Testis (tissue), 3 donors: ENCODE measurements around the gene MAML3. TPM values are rescaled to one million over a fixed set of nuclear protein-coding genes. Genes with fewer than 3 reads are reported as not detected.

Experiments
- DNase-seq: peaks from one replicate; pipeline ENCODE4 v3.0.0-alpha.2; 2019
- H3K27ac ChIP-seq, 2 donors: fragments of 200-600 bp; sonication (generic); one replicate each; pipeline ENCODE4 v1.5.1; 2019
- H3K27me3 ChIP-seq: fragments of 200-600 bp; sonication (generic); one replicate; pipeline ENCODE4 v1.5.1; 2019
- H3K36me3 ChIP-seq: fragments of 200-600 bp; sonication (generic); one replicate; pipeline ENCODE4 v1.5.1; 2017; ENCODE audit warnings: low read depth; ENCODE audit errors: missing control alignments
- H3K4me1 ChIP-seq: fragments of 200-600 bp; sonication (generic); one replicate; pipeline ENCODE4 v1.5.1; 2019
- H3K4me3 ChIP-seq, 2 donors: fragments of 200-600 bp; sonication (generic); one replicate each; pipeline ENCODE4 v1.5.1; 2017 to 2019
- H3K9me3 ChIP-seq: fragments of 200-600 bp; sonication (generic); one replicate; pipeline ENCODE4 v1.5.1; 2017
- CTCF ChIP-seq, 3 experiments: fragments of 450-650 bp in 2 of 3; fragments of 200-600 bp in 1 of 3; sonication (generic) in 1 of 3; IDR thresholded peaks; one replicate each; pipeline ENCODE4 v1.5.1; 2016 to 2019; ENCODE audit warnings: antibody characterized with exemption in 3 of 3, mild to moderate bottlenecking in 2 of 3, moderate library complexity in 1 of 3
- POLR2A ChIP-seq: fragments of 450-650 bp; IDR thresholded peaks from one replicate; pipeline ENCODE4 v1.6.1; 2017; ENCODE audit warnings: antibody characterized with exemption, mild to moderate bottlenecking, moderate library complexity
- WGBS, 2 donors: methylation state at CpG; one replicate each; pipeline ENCODE4 v1.1.5; 2018; 5-methylcytosine and 5-hydroxymethylcytosine counted together
- intact Hi-C: fragments of 100-400 bp; cut with DNase I; formaldehyde crosslinking; loops from one replicate; pipeline ENCODE4 v1.15.1; 2023; ENCODE audit warnings: low total_unique reads
- polyA plus RNA-seq: library from polyadenylated mRNA; stranded (reverse); fragments of 350-450 nt; fragmentation: Illumina TruSeq; extraction: RNeasy Lipid Tissue Mini Kit (QIAGEN cat#74804); gene quantifications from one replicate; pipeline ENCODE4 v1.2.3, GENCODE V29; 2014; ENCODE audit warnings: low read depth, low replicate concordance; ENCODE audit not compliant: insufficient read depth
- total RNA-seq, 2 donors: library from RNA; depleted of rRNA; stranded (reverse); fragments of >200 nt; gene quantifications; one replicate each; pipeline ENCODE4 v1.2.3, GENCODE V29; 2016

Gene MAML3
- total and polyA plus RNA-seq, 3 donors from 2014 or later = 7.6 to 21.2 (median 18.8) TPM

DNA sequence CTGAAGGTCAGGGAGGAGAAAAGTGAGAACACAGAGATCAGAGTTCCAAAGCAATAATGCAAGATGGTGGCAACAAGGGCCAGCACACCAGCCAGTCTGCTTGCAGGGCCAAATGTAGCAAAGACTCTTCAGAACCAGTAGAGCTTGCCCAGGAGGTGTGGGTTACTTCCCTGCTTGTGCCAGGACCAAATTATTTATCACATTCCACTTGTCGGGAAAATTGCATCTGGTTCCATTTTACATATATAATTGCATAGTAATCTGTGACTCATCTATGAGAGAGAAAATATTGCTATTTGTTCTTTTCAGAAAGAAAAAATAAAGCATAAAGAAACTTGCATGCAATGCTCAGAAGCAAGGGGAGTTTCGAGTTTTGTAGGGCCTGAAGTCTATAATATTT is 41.4 kb downstream of the MAML3 start:
- no peaks in the 10 kb centered on the region for H3K4me1 ChIP-seq
- H3K27me3 ChIP-seq = no peaks in the 10 kb centered on the region
- 90 to 92% methylated on average over 2 of the region's 2 CpGs for WGBS, 2 donors
- no peak for DNase-seq
- intact Hi-C loops = no loop called here
- no peak overlapping the region for H3K4me3 ChIP-seq
- H3K9me3 ChIP-seq = no peaks in the 10 kb centered on the region
- TF ChIP-seq CTCF (IDR thresholded peaks at IDR 0.05) (no peak), POLR2A (no peak)
- no peak overlapping the region for H3K27ac ChIP-seq
- no peaks in the 10 kb centered on the region for H3K36me3 ChIP-seq

DNA sequence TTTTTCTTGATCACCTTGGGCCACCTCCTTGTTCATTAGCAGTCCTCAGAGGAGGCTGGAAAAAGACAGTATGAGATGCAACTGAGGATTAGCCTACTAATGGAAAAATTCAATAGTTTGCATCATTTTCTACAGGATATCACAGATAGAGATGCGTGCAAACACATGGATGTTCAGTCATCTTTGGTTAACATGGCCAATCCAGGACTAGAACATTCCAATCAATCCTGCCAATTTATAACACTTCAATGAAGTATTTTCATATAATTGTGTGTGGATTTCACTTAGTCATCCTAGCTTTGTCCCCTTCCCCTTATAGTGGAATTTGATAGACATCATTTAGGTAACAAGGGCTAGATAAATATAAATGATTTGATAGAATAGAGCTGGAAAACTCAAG is 42.7 kb downstream of the MAML3 start:
- no peaks in the 10 kb centered on the region for H3K36me3 ChIP-seq

GRCh38 chr4:140110542-140111215 is 43.3 kb downstream of the MAML3 start:
- Histone ChIP-seq H3K27me3 (no peaks in the 10 kb centered on the region), H3K27ac (no peak overlapping the region), H3K36me3 (no peaks in the 10 kb centered on the region), H3K4me1 (no peaks in the 10 kb centered on the region), H3K4me3 (no peak overlapping the region), H3K9me3 (no peaks in the 10 kb centered on the region)
- DNase-seq = no peak
- TF ChIP-seq CTCF (IDR thresholded peaks at IDR 0.05) (no peak), POLR2A (no peak)
- WGBS, 2 donors = 65 to 73% methylated on average over 3 of the region's 3 CpGs
- intact Hi-C loops = no loop called here

More for the DNA sequence above, 42.7 kb downstream of the MAML3 start:
- TF ChIP-seq POLR2A = no peak
- TF ChIP-seq CTCF (IDR thresholded peaks at IDR 0.05) = no peak
- Histone ChIP-seq H3K4me3 (no peak overlapping the region), H3K9me3 (no peaks in the 10 kb centered on the region), H3K27ac (no peak overlapping the region), H3K4me1 (no peaks in the 10 kb centered on the region), H3K27me3 (no peaks in the 10 kb centered on the region)
- no peak for DNase-seq
- 93 to 95% methylated on average over 1 of the region's 1 CpG for WGBS, 2 donors
- intact Hi-C loops = no loop called here

- 86 to 92% methylated on average over 7 of the region's 7 CpGs for WGBS, 2 donors
- Histone ChIP-seq H3K4me3 (no peak overlapping the region), H3K4me1 (no peaks in the 10 kb centered on the region), H3K27me3 (no peaks in the 10 kb centered on the region), H3K9me3 (no peaks in the 10 kb centered on the region), H3K27ac (no peak overlapping the region), H3K36me3 (no peaks in the 10 kb centered on the region)
- intact Hi-C loops = no loop called here
- TF ChIP-seq CTCF (IDR thresholded peaks at IDR 0.05) (no peak), POLR2A (no peak)
- DNase-seq = no peak
Observed at GRCh38 chr4:140109737-140110136, 44.2 kb downstream of the MAML3 start.

DNA sequence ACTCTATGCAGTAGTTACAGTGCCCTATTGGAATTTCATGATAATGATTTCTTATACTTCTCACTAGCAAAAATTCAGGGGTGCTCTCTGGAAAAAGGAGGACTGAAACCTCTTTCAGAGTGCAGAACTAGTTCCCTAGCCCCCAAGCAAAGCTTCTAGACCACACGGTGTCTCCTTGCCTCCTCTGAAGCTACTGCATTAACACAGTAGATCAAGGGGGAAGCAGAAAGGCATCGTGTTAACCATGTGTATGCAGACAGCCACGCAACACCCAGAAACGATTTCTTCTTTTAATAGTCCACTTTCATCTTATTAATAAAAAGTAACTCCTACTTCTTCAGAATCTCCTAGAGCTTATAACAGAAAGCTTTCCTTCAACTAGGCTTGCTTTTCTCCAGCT is 44.7 kb downstream of the MAML3 start:
- intact Hi-C loops = no loop called here
- Histone ChIP-seq H3K4me1 (no peaks in the 10 kb centered on the region), H3K36me3 (no peaks in the 10 kb centered on the region), H3K27ac (no peak overlapping the region), H3K4me3 (no peak overlapping the region), H3K27me3 (no peaks in the 10 kb centered on the region), H3K9me3 (no peaks in the 10 kb centered on the region)
- no peak for DNase-seq
- no peak for TF ChIP-seq POLR2A
- no peak for TF ChIP-seq CTCF (IDR thresholded peaks at IDR 0.05)
- 78 to 83% methylated on average over 4 of the region's 4 CpGs for WGBS, 2 donors
